Endometrium (tissue), 2 donors: Measurements from ENCODE around the gene ZNF524.

ENCODE experiments used
- FAIRE-seq: peaks from 2 replicates; lab custom pipeline; 2012; peaks lifted over from hg19 to GRCh38; lab: Jason Lieb, UNC
- donor health status: control.
- donor health status: control.

The ZNF524 gene

DNA sequence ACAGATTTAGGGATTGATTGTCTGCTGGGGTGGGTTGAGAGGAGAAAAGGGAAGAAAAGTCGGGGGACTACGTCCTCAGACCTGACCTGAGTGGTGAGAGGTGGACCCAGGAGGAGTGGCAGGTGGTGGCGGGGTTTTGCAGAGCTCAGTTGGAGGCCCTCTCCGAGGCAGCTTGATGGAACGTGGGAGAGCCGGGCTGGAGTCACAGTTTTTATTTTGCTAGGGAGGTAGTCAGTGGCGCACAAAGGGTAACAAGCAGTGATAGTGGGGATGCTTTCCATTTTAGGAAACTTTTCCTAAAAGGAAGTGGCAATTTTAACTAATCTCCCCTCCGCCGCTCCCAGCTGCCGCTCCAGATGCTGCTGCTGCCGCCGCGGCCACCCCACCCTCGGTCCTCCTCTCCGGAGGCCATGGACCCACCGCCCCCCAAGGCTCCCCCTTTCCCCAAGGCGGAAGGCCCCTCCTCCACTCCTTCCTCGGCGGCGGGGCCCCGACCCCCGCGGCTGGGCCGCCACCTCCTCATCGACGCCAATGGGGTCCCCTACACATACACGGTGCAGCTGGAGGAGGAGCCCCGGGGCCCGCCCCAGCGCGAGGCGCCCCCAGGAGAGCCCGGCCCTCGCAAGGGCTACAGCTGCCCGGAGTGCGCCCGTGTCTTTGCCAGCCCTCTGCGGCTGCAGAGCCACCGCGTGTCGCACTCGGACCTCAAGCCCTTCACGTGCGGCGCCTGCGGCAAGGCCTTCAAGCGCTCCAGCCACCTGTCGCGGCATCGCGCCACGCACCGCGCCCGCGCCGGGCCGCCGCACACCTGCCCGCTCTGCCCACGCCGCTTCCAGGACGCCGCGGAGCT, 42.3 kb downstream of the ZNF524 start:
- no peak for FAIRE-seq

- FAIRE-seq = no peak
These were observed 43.2 kb downstream of the ZNF524 start, which contains the start of gene ZNF581 for GRCh38 chr19:55643003-55643886. TSS of gene ZNF581 (plus strand) at chr19:55643649. CDS start at chr19:55644572, 923 bp downstream.

GRCh38 chr19:55643887-55644176, 43.7 kb downstream of the ZNF524 start:
- FAIRE-seq = no peak

DNA sequence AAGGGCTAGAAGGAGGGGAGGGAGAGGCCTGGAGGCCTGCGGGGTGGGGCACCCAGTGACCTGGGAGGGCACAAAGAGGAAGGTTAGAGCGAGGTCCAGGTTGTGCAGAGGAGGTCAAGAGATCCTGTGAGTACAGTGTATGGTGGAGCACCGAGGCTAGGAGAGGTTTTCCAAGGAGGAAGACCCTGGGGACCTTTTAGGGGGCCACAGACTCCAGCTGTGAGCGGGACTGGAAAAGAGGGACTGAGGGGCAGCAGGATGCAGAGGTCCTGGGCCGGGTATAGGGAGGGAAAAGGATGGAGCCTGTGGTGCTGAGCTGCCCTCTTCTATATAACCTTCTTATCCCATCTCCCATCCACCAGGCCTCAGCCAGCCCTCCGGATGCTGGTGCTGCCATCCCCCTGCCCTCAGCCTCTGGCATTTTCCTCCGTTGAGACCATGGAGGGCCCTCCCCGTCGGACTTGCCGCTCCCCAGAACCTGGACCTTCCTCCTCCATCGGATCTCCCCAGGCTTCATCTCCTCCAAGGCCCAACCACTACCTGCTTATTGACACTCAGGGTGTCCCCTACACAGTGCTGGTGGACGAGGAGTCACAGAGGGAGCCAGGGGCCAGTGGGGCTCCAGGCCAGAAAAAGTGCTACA, 44.2 kb downstream of the ZNF524 start:
- no peak for FAIRE-seq

GRCh38 chr19:55644842-55645511, 44.9 kb downstream of the ZNF524 start:
- FAIRE-seq = no peak

DNA sequence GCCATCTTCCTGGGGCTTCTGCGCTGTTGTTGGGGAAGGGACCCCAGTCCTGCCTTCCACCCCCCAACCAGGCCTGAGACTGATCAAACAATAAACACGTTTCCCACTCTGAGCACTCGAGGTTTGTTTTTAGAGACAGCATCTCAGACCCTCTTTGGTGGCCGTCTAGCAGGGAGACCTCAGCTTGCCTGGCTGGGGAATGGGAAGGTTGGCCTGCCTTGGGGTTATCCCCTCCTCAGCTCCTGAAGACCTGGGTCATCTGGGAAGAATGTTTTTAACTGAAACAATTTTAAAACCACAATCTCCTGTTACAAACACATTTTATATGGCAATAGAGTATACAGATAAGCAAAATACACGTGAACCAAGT, 45.4 kb downstream of the ZNF524 start:
- no peak for FAIRE-seq

DNA sequence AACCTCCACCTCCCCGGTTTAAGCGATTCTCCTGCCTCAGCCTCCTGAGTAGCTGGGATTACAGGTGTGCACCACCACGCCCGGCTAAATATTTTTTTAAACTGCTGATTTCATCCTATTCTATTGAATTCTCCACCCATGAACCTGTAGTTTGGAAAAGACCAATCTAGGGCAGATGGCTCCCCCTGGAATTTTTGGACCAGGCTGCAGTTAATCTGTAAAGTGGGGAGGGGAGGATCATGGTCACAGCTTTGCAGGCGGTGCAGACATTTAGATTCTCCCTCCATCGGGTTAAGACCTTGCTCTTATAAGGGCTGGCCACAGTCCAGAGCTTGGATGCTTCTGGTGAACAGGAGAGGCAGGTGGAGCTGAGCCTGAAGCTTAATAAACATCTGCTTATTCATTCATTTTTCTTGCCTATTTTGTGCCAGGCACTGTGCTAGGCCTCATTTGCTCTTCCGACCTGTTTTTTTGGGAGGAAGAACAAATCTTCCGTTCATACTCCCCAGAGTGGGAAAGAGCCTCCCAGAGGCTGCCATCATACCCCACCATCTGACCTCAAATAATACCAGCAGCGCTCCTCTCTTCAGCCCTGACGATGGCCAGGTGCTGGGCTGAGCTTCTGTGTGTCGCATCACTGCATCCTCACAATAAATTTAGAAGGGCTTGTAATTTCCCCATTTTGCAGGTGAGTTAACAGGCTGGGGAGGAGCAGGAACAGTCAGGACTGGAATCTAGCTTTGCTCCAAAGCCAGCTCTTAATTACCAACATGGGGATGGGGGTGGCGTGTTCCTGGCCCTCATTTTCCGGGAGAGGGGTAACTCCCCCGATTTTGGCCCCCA, 47.0 kb downstream of the ZNF524 start:
- FAIRE-seq = no peak

GRCh38 chr19:55647732-55648584, 47.9 kb downstream of the ZNF524 start, which contains the start of gene CCDC106:
TSS of gene CCDC106 (plus strand) at chr19:55648212. CDS start at chr19:55649047, 835 bp downstream.
- no peak for FAIRE-seq

DNA sequence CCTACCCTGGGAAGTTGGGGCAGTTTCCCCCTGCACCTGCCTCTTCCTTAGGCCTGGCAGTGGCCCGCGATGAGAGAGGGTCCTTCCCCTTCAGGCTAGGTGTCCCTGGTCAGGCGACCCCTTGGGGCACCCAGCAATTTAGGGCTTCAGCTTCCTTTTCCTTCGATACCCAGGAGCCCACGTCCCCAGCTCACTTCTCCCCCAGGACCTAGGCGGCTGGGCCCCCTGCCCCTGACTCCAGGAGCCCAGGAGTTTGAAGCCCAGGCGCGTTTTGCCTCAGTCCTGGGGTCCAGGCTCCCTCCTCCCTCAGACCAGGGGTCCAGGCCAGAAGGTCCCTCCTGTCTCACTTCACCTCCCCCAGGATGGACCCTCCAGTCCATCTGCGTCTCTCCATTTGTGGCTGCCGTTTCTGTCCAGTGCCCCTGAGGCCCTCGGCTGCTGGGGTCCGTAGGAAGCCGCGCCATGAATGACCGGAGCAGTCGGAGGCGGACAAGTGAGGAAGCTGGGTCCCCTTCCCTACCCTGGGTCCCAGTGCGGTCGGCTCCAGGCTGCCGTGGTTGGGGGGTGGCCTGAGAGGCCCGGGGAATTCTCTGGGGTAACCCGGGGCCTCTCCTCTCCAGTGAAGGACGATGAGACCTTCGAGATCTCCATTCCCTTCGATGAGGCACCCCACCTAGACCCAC, 48.6 kb downstream of the ZNF524 start:
- FAIRE-seq = no peak

GRCh38 chr19:55649268-55650125, 49.4 kb downstream of the ZNF524 start:
- FAIRE-seq = no peak

- FAIRE-seq = no peak
These were observed 50.1 kb downstream of the ZNF524 start for GRCh38 chr19:55650126-55650557.

- FAIRE-seq = no peak
These were observed 50.6 kb downstream of the ZNF524 start for GRCh38 chr19:55650602-55651230.

GRCh38 chr19:55651236-55651635, 51.1 kb downstream of the ZNF524 start:
- FAIRE-seq = no peak

DNA sequence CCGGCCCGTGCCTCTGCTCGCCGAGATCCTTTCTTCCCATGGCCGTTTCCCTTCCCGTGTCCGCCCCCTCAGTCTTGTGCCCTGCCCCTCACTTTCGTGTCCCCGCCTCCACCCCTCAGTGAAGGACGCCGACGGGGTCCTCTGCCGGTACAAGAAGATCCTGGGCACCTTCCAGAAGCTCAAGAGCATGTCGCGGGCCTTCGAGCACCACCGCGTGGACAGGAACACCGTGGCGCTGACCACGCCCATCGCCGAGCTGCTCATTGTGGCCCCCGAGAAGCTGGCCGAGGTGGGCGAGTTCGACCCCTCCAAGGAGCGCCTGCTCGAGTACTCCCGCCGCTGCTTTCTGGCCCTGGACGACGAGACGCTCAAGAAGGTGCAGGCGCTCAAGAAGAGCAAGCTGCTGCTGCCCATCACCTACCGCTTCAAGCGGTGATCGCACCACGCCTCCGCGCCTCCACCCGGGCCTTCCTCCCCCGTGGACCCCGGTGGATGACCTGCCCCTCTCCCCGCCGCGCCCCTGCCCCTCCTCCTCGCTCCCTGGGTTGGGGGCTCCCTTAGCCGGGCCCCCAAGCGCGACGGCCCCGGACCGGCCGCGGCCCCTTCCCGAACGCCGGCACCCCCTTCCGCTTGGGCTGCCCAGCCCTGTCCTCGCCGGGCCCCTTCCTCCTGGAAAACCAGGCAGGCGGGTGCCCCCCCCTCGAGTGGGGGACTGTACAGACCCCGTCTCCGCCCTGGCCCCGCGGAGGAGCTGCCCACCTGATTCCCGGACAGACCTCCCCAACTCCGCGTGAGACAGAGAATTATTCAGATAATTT, 52.4 kb downstream of the ZNF524 start:
- FAIRE-seq = no peak
